GM15510 (cell line): ENCODE measurements around the gene SERPINB1.

Experiments
- POLR2A ChIP-seq: IDR thresholded peaks from 3 replicates; pipeline ENCODE4 v1.6.1; 2011; ENCODE audit warnings: borderline replicate concordance; ENCODE audit not compliant: insufficient read length; ENCODE audit errors: extremely low read depth

SERPINB1 gene

GRCh38 chr6:2872423-2873358 is 31.0 kb upstream of the SERPINB1 start:
- TF ChIP-seq POLR2A, result no peak

- TF ChIP-seq POLR2A, result no peak
Measured at GRCh38 chr6:2871953-2872352, 30.3 kb upstream of the SERPINB1 start.

DNA sequence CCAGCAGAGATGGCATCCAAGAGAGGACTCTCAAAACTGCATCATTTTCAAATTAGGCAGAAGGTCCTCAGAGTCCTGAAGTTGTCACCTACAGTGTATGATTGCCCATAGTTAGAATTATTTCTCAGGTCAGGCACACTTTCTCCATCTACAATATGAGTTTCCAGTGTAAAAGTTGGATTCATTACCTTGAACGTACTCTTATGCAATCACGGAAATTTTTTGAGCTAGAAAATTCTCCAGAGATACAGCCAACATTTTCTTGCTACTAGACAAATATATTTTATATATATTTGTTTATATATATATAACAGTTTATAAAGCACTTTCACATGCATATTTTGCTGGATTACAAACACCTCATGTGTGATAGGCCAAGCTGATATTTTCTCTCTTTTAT is 29.4 kb upstream of the SERPINB1 start:
- TF ChIP-seq POLR2A, result no peak

DNA sequence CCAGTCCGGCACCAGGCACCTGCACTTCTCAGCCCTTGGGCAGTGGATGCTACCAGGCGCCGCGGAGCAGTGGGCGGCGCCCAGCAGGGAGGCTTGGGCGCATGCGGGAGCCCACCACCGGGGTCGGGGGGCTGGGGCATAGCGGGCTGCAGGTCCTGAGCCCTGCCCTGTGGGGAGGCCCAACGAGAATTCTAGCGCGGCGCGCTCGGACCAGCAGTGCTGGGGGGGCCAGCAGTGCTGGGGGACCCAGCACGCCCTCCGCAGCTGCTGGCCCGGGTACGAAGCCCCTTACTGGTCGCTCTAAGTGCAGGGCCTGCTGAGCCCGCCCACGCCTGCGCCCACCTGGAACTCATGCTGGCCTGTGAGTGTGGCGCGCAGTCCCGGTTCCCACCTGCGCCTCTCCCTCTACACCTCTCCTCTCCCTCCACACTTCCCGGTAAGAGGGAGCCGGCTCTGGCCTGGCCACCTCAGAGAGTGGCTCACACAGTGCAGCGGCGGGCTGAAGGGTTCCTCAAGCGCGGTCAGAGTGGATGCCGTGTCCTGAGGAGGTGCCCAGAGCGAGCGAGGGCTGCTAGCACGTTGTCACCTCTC is 28.5 kb upstream of the SERPINB1 start:
- no peak for TF ChIP-seq POLR2A

GRCh38 chr6:2868637-2869036 is 27.0 kb upstream of the SERPINB1 start:
- no peak for TF ChIP-seq POLR2A

DNA sequence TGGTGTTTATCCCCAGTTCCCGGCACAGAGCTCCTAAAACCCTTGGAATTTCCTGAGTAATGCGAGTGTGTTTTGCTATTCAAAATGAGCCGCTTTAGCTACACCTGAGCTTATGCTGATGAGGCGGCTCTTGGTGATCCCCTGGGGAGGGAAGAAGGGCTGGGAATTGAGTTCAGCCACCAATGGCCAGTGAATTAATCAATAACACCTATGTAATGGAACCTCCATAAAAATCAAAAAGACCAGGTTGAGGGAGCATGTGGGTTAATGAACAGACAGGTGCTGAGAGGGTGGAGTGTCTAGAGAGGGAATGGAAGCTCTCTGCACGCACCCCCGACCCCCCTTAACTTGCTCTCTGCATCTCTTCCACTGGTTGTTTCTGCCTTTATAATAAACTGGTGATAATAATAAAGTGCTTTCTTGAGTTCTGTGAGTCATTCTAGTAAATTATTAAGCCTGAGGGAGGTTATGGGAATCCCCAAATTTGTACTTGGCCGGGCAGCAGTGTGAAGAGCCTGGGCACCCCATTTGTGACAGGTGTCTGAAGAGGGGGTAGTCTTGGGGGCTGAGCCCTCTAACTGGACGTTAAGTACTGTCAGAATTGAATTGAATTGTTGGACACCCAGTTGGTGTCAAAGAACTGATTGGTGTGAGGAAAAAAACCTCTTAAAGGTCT is 24.6 kb upstream of the SERPINB1 start:
- TF ChIP-seq POLR2A, result no peak

- TF ChIP-seq POLR2A, result no peak
Measured at GRCh38 chr6:2865694-2866151, 24.1 kb upstream of the SERPINB1 start.

GRCh38 chr6:2865270-2865669 is 23.6 kb upstream of the SERPINB1 start:
- no peak for TF ChIP-seq POLR2A

DNA sequence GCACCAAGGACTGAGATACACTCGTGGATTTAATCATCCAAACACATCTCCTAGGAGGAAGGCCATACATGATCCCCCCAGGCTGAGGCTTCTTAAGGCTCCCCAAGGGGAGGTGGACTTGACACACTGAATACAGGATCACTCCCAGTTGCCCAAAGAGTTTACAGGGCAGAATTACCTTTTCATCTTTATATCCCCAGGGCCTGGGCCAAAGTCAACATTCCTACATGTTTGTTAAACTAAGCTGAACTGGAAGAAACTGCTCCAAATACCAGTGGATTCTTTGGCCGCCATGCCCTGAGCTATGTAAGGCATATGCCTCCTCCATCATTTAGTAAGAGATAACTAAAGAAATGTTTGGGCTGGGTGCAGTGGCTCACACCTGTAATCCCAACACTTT is 22.2 kb upstream of the SERPINB1 start:
- TF ChIP-seq POLR2A, result no peak

DNA sequence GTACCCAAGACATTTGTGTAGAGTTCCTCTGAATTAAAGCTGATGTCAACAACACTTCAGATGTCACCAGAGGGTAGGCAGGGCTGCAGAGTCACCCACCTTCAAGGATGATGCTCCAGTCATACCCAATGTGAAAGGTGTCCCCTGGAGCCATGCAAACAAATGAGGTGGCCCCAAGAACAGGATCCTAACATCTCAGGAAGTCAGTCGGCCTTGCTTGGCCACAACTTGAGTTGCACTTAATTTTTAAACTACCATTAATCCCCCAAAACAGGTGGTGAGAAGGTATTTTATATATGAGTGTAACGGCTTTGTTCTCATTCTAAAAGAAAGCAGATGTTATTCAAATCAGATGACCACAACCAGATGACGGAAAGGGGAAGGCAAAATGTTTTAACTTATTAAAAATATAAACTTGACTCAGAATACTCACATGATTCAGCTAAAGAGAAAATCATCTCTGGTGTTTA is 21.1 kb upstream of the SERPINB1 start:
- no peak for TF ChIP-seq POLR2A

DNA sequence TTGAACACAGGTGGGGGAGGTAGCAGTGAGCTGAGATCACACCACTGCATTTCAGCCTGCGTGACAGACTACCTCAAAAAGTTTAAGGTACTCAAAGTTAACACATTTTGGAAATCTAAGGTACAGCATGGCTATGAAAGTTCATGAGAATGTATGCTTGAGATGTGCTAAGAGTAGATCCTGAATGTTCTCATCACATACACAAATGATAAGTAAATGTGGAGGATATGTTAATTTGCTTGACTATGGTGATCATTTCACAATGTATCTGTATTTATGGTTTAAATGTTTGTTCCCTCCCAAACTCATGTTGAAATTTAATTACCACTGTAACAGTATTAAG is 20.1 kb upstream of the SERPINB1 start:
- TF ChIP-seq POLR2A, result peak; percentile 14

GRCh38 chr6:2861060-2861821 is 19.6 kb upstream of the SERPINB1 start:
- TF ChIP-seq POLR2A, result peak; percentile 51

GRCh38 chr6:2859185-2859700 is 17.6 kb upstream of the SERPINB1 start:
- TF ChIP-seq POLR2A, result no peak

- TF ChIP-seq POLR2A, result peak; percentile 56
Measured at GRCh38 chr6:2857580-2858337, 16.1 kb upstream of the SERPINB1 start.

DNA sequence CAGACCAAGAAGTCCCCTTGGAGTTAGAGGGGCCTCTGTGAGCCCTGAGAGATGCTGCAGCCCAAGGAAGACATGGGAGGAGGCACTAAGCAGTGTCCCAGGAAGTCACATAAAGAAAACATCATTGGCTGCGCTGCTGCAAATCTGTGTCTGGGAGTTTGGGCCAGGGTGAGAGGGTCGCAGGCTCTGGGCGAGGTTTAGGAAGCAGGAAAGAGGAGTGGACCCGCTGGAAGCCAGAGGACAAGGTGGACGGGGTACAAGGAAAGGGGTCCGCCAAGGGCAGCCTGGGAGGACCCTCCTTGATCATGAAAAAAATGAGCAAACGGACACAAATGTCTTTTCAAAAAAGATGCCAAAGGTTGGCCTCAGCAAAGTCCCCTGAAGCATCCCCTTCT is 15.5 kb upstream of the SERPINB1 start:
- TF ChIP-seq POLR2A, result no peak

DNA sequence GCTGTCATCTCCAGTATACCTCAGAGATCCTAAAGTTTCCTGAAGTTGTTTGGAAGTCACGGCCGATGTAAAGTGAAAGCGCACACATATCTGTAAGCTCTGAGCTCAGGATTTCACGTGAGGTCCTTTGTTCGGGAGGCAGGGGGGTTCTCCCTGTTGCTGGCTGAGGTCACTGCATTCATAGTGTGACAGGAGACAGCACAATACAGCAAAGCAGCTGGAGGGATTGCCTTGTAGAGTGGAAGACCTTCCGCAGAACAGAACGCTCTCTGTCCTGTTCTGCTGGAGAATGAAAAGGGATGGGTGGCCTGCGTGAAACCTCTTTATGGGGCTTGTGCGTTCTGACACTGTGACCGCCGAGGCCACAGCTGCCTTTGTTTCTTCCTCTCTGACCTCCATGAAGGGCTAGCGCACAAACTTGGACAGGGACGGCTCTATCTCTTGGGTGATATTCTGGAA is 13.4 kb upstream of the SERPINB1 start:
- no peak for TF ChIP-seq POLR2A
